Subcutaneous abdominal adipose tissue (tissue), 5 donors: Measurements from ENCODE around the gene GJB6.
"Not testable (repeated sequence)": the region's sequence is repeated elsewhere in the genome, so short reads cannot be mapped to it uniquely, and the experiment has no call there.

Source experiments
- H3K27ac ChIP-seq: one replicate; pipeline ENCODE4 v1.7.0; 2013; ENCODE audit warnings: low read depth, mild to moderate bottlenecking, inconsistent platforms, low read length, moderate library complexity
- H3K27me3 ChIP-seq, 5 donors: one replicate each; pipeline ENCODE4 v1.7.0; 2013; ENCODE audit warnings: low read length in 5 of 5, inconsistent platforms in 1 of 5; ENCODE audit not compliant: control insufficient read depth in 5 of 5, insufficient read depth in 4 of 5
- H3K36me3 ChIP-seq, 5 donors: one replicate each; pipeline ENCODE4 v1.7.0; 2013; ENCODE audit warnings: low read length in 5 of 5; ENCODE audit not compliant: control insufficient read depth in 5 of 5, insufficient read depth in 5 of 5
- H3K4me1 ChIP-seq, 5 donors: one replicate each; pipeline ENCODE4 v1.7.0; 2013; ENCODE audit warnings: low read length in 5 of 5, mild to moderate bottlenecking in 3 of 5, moderate library complexity in 1 of 5; ENCODE audit not compliant: control insufficient read depth in 5 of 5, insufficient read depth in 5 of 5
- H3K4me3 ChIP-seq, 5 donors: one replicate each; pipeline ENCODE4 v1.7.0; 2013; ENCODE audit warnings: low read length in 5 of 5, low read depth in 1 of 5
- H3K9ac ChIP-seq, 5 donors: one replicate each; pipeline ENCODE4 v1.7.0; 2013; ENCODE audit warnings: low read length in 5 of 5, mild to moderate bottlenecking in 4 of 5, moderate library complexity in 3 of 5
- H3K9me3 ChIP-seq, 5 donors: one replicate each; pipeline ENCODE4 v1.7.0; 2013; ENCODE audit warnings: low read length in 5 of 5; ENCODE audit not compliant: control insufficient read depth in 5 of 5
- donor health status: healthy.
- donor health status: healthy.
- donor health status: healthy.
- donor health status: healthy.
- donor health status: healthy.

GJB6 gene

DNA sequence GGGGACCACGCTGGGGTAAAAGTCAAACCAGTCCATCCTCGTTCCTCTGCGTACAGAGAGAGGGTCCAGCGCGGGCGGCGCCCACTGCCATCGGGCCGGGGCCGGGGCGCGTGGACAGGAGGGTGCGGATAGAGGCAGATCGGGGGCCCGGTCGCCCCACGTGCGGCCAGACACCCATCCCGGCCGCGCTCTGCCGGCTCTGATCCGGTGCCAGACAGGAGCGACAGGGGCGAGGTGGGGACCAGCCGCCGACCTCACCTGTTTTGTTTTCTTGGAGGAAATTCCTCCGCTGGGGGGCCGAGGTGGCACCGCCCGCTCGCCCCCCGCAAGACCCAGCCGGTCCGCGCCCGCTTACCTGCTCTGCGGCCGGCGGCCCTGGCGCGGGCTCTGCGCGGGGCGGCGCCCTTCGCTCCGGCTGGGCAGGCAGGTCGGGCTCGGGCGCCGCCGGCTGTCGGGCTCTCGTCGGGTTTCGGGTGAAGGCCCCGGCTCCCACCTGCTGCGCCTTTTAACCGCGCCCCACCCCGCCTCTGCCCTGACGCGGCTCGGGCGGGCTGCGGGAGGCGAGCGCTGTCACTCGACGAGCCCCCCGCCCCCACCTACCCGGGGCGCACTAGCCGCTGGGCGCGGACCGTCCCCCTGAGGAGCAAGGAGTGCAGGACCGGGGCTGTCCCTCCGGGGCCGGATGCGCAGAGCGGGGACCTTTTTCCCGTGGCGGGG lies at the start of gene GJB6:
GJB6 (minus strand) TSS at position 481 of the 717 bp plus-strand sequence. CDS start 8,839 bp downstream, outside the sequence.
- H3K9ac ChIP-seq = no peak within 1 kb of the TSS
- H3K27ac ChIP-seq = no peak within 1 kb of the TSS
- peaks cover 0 to 14% (median 13%) of the 10 kb centered on the region in 5 donors for H3K4me1 ChIP-seq
- peak within 1 kb of the TSS in 3 of 5 donors; percentile 18 to 30 (median 29) for H3K4me3 ChIP-seq
- no peaks in the 10 kb centered on the region for H3K9me3 ChIP-seq
- H3K36me3 ChIP-seq = no peaks in the 10 kb centered on the region
- H3K27me3 ChIP-seq = peaks cover 13 to 34% (median 27%) of the 10 kb centered on the region in 5 donors

DNA sequence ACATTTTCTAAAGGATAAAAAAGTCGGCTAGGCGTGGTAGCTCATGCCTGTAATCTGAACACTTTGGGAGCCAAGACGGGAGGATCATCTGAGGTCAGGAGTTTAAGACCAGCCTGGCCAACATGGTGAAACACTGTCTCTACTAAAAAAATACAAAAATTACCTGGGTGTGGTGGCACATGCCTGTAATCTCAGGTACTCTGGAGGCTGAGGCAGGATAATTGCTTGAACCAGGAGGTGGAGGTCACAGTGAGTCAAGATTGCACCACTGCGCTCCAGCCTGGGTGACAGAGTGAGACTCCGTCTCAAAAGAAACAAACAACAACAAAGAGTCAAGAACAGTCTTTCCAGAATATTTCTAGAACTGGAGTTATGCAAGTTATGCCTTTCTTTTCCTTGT lies 44.8 kb upstream of the GJB6 start:
- not testable (repeated sequence) for H3K27ac ChIP-seq, H3K9ac ChIP-seq, H3K4me3 ChIP-seq, H3K4me1 ChIP-seq, H3K36me3 ChIP-seq
- peaks cover 0 to 11% (median 8%) of the 10 kb centered on the region in 5 donors for H3K9me3 ChIP-seq
- peaks cover 0 to 11% (median 5%) of the 10 kb centered on the region in 5 donors for H3K27me3 ChIP-seq

DNA sequence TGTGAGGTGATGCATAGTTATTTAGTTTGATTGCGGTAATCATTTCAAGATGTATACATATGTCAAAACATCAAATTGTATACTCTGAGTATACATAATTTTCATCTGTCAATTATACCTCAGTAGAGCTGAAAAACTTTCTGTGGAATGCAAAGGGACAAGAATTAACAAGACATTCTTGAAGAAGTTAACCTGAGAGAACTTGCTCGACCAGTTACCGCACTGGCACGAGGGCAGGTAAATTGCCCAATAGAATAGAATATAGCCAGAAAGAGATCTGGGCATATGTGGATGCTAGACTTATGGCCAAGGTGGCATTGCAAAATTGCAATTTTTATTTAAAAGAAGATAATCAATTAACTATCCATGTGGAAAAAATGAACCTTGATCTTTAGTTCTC lies 42.3 kb upstream of the GJB6 start:
- H3K9me3 ChIP-seq = peaks cover 0 to 12% (median 5%) of the 10 kb centered on the region in 5 donors
- no peaks in the 10 kb centered on the region for H3K36me3 ChIP-seq
- H3K27ac ChIP-seq = no peak overlapping the region
- H3K4me1 ChIP-seq = no peaks in the 10 kb centered on the region
- H3K9ac ChIP-seq = no peak overlapping the region
- peaks cover 3 to 13% (median 5%) of the 10 kb centered on the region in 5 donors for H3K27me3 ChIP-seq
- no peak overlapping the region for H3K4me3 ChIP-seq

GRCh38 chr13:20272588-20273171 lies 40.6 kb upstream of the GJB6 start:
- no peaks in the 10 kb centered on the region for H3K4me1 ChIP-seq
- H3K9ac ChIP-seq = no peak overlapping the region
- peaks cover 3 to 13% (median 5%) of the 10 kb centered on the region in 5 donors for H3K27me3 ChIP-seq
- H3K36me3 ChIP-seq = no peaks in the 10 kb centered on the region
- H3K4me3 ChIP-seq = no peak overlapping the region
- peaks cover 0 to 11% (median 5%) of the 10 kb centered on the region in 5 donors for H3K9me3 ChIP-seq
- H3K27ac ChIP-seq = no peak overlapping the region

DNA sequence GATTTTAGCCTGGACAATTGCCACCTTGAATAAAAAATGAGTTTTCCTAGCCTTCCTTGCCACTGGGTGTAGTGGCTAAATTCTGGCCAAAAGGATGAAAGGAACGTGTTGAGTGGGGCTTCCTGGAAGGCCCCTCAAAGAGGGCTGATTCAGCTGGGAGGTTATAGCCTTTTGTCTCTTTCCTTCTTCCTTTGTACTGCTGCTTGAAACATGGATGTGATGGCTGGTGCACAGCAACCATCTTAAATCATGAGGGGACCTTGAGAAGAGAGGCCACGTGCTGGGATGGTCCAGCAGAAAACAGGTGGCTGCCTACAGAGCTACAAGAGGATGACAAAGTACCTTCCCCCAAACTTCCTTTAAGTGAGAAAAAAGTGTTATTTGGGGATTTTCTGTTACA lies 40.0 kb upstream of the GJB6 start:
- H3K36me3 ChIP-seq = no peaks in the 10 kb centered on the region

DNA sequence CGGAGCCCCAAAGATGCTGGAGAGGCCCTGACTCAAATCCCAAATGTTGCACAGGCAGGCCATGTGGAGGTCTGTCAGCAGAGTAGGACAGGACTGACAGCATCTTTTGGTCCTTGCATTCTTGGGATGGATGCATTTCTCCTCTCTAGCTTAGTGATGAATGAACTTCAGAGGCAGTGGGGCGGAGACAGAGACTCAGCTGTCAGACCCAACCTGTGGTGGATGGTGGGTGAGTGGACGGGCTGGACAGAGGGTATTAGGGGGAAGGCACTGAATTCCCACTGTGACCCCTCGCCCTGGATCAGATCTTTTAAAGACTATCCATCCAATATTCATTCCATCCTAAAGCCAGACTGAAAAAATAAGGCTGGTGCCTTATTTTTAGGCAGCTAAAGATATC lies 39.3 kb upstream of the GJB6 start:
- H3K9ac ChIP-seq = no peak overlapping the region
- H3K27me3 ChIP-seq = peaks cover 3 to 13% (median 5%) of the 10 kb centered on the region in 5 donors
- no peak overlapping the region for H3K4me3 ChIP-seq
- H3K36me3 ChIP-seq = no peaks in the 10 kb centered on the region
- H3K4me1 ChIP-seq = no peaks in the 10 kb centered on the region
- peaks cover 0 to 11% (median 5%) of the 10 kb centered on the region in 5 donors for H3K9me3 ChIP-seq
- H3K27ac ChIP-seq = no peak overlapping the region

More for the DNA sequence above, 40.0 kb upstream of the GJB6 start:
- no peak overlapping the region for H3K9ac ChIP-seq
- peaks cover 0 to 11% (median 5%) of the 10 kb centered on the region in 5 donors for H3K9me3 ChIP-seq
- H3K4me1 ChIP-seq = no peaks in the 10 kb centered on the region
- H3K27me3 ChIP-seq = peaks cover 3 to 13% (median 5%) of the 10 kb centered on the region in 5 donors
- no peak overlapping the region for H3K4me3 ChIP-seq
- H3K27ac ChIP-seq = no peak overlapping the region

DNA sequence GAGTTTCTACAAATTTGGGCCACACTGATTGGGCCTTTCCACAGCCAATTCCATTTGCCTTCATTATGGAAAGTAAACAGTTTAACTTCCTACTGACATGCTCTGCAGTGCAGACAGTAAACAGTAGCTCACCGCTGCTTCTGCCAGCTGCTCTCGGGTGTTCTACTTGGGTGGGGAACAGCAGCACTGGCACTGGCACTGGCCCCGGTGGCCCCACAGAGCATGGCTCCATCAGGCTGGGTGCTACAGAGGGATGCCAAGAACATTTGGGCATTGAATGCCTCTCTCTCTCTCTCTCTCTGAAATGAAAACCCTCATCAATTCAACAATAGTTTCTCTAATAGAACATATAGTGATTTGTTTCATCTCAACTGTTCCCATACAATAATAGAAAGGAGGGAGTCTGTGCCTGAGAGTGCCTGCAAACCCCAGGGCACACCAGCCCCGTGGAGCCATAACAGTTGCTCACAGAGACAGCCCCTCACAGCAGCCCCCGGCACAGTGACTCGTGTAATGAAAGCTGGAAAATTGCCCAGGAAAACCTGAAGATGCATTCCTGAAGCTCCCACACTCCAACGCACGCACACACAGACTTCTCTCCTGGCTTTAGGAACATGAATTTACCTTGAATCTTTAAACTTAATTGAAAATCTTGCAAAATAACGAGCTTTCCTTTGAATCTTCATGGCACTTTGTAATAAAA lies 38.2 kb upstream of the GJB6 start:
- H3K9me3 ChIP-seq = peaks cover 0 to 11% (median 5%) of the 10 kb centered on the region in 5 donors
- no peak overlapping the region for H3K9ac ChIP-seq
- H3K4me1 ChIP-seq = no peaks in the 10 kb centered on the region
- H3K4me3 ChIP-seq = no peak overlapping the region
- peaks cover 3 to 13% (median 5%) of the 10 kb centered on the region in 5 donors for H3K27me3 ChIP-seq
- no peaks in the 10 kb centered on the region for H3K36me3 ChIP-seq
- no peak overlapping the region for H3K27ac ChIP-seq

GRCh38 chr13:20264271-20265018 lies 32.3 kb upstream of the GJB6 start:
- Histone ChIP-seq H3K36me3 (no peaks in the 10 kb centered on the region), H3K4me1 (no peaks in the 10 kb centered on the region), H3K9me3 (peaks cover 0 to 4% (median 0%) of the 10 kb centered on the region in 5 donors), H3K9ac (no peak overlapping the region), H3K27ac (no peak overlapping the region), H3K4me3 (no peak overlapping the region), H3K27me3 (no peaks in the 10 kb centered on the region)

DNA sequence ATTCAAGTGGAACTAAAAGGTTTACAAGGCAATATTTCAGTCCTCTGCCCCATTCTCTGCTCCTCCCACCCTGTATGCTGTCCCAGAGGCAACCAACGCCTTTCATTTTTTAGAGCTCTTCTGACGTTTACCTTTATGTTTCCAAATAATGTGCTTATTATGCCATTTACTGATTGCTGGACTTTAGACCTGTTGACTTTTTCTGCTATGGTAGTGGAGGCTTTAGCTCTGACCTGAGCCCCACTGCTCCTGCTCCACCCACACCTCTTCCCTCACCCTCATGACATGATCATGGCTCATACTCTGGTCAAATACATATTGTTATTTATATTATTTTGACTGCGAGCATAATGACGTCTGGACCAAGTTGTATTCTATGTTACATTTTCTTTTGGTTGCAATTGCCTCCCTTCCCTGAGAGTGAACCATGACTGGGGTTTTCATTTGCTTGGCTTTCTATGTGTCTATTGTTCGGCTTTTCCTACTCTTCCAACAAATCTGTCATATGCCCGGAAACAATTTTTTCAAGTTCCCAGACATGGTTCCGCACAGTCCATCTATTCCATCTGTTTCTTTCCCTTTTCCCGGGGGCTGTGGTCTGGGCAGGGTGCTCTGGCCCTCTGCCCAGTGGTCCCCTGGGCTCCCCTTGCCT lies 31.4 kb upstream of the GJB6 start:
- Histone ChIP-seq H3K9ac (no peak overlapping the region), H3K36me3 (no peaks in the 10 kb centered on the region), H3K4me1 (no peaks in the 10 kb centered on the region), H3K4me3 (no peak overlapping the region), H3K27me3 (no peaks in the 10 kb centered on the region), H3K27ac (no peak overlapping the region), H3K9me3 (peaks cover 0 to 4% (median 0%) of the 10 kb centered on the region in 5 donors)
